Measurements from ENCODE around the gene ENDOU.

DNA sequence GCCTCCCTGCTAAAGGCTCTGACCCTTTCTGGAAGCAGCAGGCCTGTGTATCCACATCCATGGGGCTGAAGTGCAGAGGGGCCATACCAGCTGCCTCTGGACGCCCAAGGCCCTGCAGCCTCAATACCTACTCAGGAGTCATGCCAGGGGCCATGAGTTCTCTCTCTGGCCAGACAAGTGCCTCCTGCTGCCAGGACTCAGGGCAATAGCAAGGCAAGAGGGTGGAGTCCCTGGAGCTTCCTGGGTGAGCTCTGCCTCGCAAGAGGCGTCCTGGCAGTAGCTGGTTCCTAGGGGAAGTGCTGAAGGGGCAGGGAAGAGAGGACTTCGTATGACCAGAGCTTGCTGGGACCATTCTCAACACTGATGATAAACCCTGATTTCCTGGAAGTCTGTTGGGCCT is 10.9 kb upstream of the ENDOU start:
- TF ChIP-seq TOX (CRISPR knock-in tag; IDR thresholded peaks at IDR 0.05; ENCODE audit: borderline replicate concordance) = no peak
- TF ChIP-seq, protein P1, sequence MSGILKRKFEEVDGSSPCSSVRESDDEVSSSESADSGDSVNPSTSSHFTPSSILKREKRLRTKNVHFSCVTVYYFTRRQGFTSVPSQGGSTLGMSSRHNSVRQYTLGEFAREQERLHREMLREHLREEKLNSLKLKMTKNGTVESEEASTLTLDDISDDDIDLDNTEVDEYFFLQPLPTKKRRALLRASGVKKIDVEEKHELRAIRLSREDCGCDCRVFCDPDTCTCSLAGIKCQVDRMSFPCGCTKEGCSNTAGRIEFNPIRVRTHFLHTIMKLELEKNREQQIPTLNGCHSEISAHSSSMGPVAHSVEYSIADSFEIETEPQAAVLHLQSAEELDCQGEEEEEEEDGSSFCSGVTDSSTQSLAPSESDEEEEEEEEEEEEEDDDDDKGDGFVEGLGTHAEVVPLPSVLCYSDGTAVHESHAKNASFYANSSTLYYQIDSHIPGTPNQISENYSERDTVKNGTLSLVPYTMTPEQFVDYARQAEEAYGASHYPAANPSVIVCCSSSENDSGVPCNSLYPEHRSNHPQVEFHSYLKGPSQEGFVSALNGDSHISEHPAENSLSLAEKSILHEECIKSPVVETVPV (CRISPR knock-in tag; IDR thresholded peaks at IDR 0.05) = no peak
- no peak for TF ChIP-seq GLIS3 (CRISPR knock-in tag; IDR thresholded peaks at IDR 0.05)
- TF ChIP-seq ISL1 (CRISPR knock-in tag; IDR thresholded peaks at IDR 0.05) = no peak
- no peak for TF ChIP-seq ZNF565 (CRISPR knock-in tag; conservative IDR thresholded peaks at IDR 0.05; ENCODE audit: low read depth)
- no peak for TF ChIP-seq TCF4 (CRISPR knock-in tag; IDR thresholded peaks at IDR 0.05; ENCODE audit: borderline replicate concordance)
- no peak for TF ChIP-seq ZFP3 (CRISPR knock-in tag; IDR thresholded peaks at IDR 0.05)
- TF ChIP-seq, protein P2, sequence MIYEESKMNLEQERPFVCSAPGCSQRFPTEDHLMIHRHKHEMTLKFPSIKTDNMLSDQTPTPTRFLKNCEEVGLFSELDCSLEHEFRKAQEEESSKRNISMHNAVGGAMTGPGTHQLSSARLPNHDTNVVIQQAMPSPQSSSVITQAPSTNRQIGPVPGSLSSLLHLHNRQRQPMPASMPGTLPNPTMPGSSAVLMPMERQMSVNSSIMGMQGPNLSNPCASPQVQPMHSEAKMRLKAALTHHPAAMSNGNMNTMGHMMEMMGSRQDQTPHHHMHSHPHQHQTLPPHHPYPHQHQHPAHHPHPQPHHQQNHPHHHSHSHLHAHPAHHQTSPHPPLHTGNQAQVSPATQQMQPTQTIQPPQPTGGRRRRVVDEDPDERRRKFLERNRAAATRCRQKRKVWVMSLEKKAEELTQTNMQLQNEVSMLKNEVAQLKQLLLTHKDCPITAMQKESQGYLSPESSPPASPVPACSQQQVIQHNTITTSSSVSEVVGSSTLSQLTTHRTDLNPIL (CRISPR knock-in tag; IDR thresholded peaks at IDR 0.05; ENCODE audit: low read depth) = no peak
- TF ChIP-seq ZNF8 (CRISPR knock-in tag; IDR thresholded peaks at IDR 0.05) = no peak
- TF ChIP-seq ZFP30 (CRISPR knock-in tag; IDR thresholded peaks at IDR 0.05) = no peak
- TF ChIP-seq PPARA (CRISPR knock-in tag; IDR thresholded peaks at IDR 0.05; ENCODE audit: borderline replicate concordance) = no peak
- TF ChIP-seq BACH2 (CRISPR knock-in tag; IDR thresholded peaks at IDR 0.05; ENCODE audit: borderline replicate concordance) = no peak
- TF ChIP-seq RARB (CRISPR knock-in tag; IDR thresholded peaks at IDR 0.05) = no peak
- TF ChIP-seq CSDC2 (CRISPR knock-in tag; IDR thresholded peaks at IDR 0.05) = no peak

Measured in SK-N-SH treated with all-trans-retinoic acid at 6 μM for 48 hours (cell line).